GM12801 (cell line): ENCODE measurements around the gene CIITA.

Experiments
- TF ChIP-seq, protein P1 (sequence below): IDR thresholded peaks from one replicate; pipeline ENCODE4 v1.5.1; 2011; ENCODE audit warnings: control low read depth; ENCODE audit not compliant: insufficient read length; ENCODE audit errors: extremely low read depth

The CIITA gene

GRCh38 chr16:10835281-10835931, 41.6 kb upstream of the CIITA start:
- TF ChIP-seq, protein P1, sequence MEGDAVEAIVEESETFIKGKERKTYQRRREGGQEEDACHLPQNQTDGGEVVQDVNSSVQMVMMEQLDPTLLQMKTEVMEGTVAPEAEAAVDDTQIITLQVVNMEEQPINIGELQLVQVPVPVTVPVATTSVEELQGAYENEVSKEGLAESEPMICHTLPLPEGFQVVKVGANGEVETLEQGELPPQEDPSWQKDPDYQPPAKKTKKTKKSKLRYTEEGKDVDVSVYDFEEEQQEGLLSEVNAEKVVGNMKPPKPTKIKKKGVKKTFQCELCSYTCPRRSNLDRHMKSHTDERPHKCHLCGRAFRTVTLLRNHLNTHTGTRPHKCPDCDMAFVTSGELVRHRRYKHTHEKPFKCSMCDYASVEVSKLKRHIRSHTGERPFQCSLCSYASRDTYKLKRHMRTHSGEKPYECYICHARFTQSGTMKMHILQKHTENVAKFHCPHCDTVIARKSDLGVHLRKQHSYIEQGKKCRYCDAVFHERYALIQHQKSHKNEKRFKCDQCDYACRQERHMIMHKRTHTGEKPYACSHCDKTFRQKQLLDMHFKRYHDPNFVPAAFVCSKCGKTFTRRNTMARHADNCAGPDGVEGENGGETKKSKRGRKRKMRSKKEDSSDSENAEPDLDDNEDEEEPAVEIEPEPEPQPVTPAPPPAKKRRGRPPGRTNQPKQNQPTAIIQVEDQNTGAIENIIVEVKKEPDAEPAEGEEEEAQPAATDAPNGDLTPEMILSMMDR, result no peak

DNA sequence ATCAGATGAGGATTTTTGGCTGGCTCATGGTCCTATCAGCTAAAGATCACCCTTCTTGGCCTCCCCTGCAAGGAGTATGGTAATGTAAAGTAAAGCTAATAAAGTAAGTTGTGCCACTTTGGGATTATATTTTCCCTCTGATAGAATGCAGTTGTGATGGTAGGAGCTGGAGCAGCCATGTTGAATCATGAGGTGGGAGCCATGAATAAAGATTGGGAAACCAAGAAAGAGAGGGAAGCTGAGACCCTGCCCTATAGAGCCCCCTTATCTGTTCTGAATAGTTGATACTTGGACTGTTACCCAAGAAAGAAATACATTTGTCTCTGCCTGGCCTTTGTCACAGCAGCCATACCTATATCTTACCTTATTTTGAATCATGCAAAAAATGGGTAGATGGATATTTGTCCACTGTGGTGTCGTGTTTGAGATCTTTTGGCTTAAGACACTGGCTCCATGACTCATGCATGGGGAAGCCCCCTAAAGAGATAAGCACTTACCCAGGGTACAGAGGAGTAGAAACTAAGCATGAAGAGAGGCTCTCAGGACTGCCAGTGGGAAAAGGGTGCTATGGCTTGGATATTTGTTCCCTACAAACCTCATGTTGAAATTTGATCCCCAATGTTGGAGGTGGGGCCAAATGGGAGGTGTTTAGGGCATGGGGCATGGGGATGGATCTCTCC, 40.7 kb upstream of the CIITA start:
- TF ChIP-seq, protein P1, result no peak

DNA sequence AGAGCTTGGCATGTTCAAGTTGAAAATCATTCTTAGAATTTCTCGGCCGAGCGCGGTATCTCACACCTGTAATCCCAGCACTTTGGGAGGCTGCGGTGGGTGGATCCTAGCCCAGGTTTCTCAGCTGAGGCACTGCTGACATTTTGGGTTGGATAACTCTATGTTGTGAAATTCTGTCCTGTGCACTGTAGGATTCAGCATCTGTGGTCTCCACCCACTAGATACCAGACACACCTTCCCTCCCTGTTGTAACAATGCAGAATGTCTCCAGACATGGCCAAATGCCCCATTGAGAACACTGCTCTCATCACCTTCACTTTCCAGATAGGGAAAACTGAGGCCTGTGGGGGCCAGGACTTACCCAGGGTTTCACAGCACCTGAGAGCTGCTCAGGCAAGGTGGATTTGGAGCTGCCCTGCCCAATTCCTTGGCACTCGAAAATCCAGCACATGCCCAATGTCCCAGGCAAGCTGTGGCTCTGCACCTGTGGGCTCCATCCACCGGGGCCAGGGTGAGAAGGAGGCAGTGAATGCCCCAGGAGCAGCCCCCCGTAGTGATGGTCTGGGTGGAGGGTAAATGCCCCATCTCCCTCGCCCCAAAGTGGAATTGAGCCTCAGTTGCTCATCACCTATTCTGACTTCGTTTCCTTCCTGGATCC, 38.3 kb upstream of the CIITA start:
- TF ChIP-seq, protein P1, result no peak

GRCh38 chr16:10839279-10839666, 37.7 kb upstream of the CIITA start:
- TF ChIP-seq, protein P1, result no peak

DNA sequence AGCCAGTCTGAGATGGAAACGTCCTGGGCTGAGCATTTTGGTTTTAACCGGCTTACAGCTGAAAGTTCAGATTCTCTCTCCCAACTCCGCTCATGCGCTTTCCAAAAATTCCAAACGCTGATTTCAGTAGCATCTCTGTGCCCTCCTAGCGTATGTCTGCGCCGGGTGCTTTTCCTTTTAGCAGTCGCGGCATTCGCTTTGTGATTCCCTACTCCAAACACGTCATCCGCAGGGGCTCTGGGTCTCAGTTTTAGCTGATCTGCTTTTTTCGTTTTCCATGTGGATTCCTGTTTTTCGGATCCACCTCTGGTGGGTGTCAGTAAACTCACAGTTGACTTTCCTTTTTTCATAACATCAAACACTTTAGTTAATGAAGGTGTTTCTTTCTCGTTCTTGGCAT, 36.3 kb upstream of the CIITA start:
- TF ChIP-seq, protein P1, result no peak

DNA sequence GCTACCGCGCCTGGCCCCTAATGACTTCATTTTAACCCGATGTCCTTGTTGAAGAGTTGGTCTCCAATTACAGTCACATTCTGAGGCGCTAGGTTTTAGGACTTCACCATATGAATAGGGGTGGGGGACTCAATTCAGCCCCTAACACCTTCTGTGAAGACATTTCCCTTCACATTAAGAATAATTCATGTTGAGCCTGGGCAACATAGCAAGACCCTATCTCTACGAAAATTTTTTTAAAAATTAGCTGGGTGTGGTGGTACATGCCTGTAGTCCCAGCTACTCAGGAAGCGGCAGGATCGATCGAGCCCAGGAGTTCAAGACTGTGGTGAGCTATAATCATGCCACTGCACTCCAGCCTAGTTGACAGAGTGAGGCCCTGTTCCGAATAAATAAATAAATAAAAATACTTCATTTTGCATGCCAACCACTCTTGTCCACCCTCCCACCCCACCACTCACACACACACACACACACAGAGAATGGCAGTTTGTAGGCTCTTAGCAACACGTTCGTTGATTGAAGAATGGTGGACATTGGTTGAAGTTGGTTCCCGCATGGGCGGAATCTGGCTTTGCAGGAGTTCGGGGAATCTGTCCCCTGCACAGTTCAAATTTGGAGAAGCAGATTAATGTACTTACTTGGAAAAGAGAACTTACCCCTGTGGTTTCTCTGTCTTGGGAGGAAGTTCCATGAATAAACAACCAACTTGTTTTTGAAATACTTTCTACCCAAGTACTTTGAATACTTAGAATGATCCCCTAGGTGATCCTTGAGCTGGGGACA, 30.6 kb upstream of the CIITA start:
- TF ChIP-seq, protein P1, result no peak

- TF ChIP-seq, protein P1, result no peak
Observed at GRCh38 chr16:10847176-10847575, 29.8 kb upstream of the CIITA start.
